ENCODE data around the gene EIF2S3. TPM values are rescaled to one million over a fixed set of nuclear protein-coding genes. Genes with fewer than 3 reads are reported as not detected.
A peak's percentile ranks its signal among the peaks of the same experiment; 100 is the strongest.

EIF2S3 gene
- total and polyA plus RNA-seq, 2 donors (not counting 1 experiment from before 2014, with no cell fraction given) = 125 to 272 TPM

GRCh38 chrX:24026432-24026831 lies 28.3 kb upstream of the EIF2S3 start:
- peak overlapping the region; percentile 76 for H3K4me2 ChIP-seq (replicated peaks; ENCODE audit: low read depth, low read length, poor library complexity, severe bottlenecking)
- DNase-seq (peak; percentile 26), ATAC-seq (ENCODE audit: low read depth) (no peak)
- H3K4me1 Mint-ChIP-seq = peaks cover 23% of the 10 kb centered on the region
- peaks cover under 1% of the 10 kb centered on the region for H4K20me1 ChIP-seq (ENCODE audit: control insufficient read depth, insufficient read depth, low read length, poor library complexity, severe bottlenecking)
- no peaks in the 10 kb centered on the region for H3K27me3 ChIP-seq (replicated peaks in 1 of 4; ENCODE audit: control extremely low read depth in 1 of 4, control insufficient read depth in 3 of 4, insufficient read depth in 4 of 4, low read length in 3 of 4)
- peak overlapping the region; percentile 54 to 73 (median 69) for H3K4me3 ChIP-seq (ENCODE audit: control extremely low read depth in 1 of 5, extremely low read depth in 1 of 5, insufficient read depth in 1 of 5, low read depth in 2 of 5, low read length in 4 of 5)
- no peaks in the 10 kb centered on the region for H3K36me3 ChIP-seq (replicated peaks in 1 of 2; ENCODE audit: control extremely low read depth in 1 of 2, control insufficient read depth in 1 of 2, extremely low read depth in 1 of 2, insufficient read depth in 2 of 2, low read length in 1 of 2)
- H3K27ac ChIP-seq (ENCODE audit: low read length in 2 of 2) = peak overlapping the region in 1 of 2 donors; percentile 93
- H3K79me2 ChIP-seq (ENCODE audit: control insufficient read depth, insufficient read depth, low read length) = peaks cover 27% of the 10 kb centered on the region
- H3K27ac Mint-ChIP-seq = peak overlapping the region; percentile 95
- ChIA-PET POLR2A (interaction anchor here (1.3 to 1.8 kb wide), 2 partner anchors 28 to 119 kb away, joined by 8 to 40 read pairs; partner anchors contain the start of genes APOO, CXorf58 and EIF2S3), CTCF (interaction anchor here (1.2 to 2.3 kb wide), 5 partner anchors 27 to 359 kb away, joined by 3 to 41 read pairs (median 4); partner anchors contain the start of genes APOO, CXorf58, EIF2S3 and PRDX4)
- peaks cover 0 to 3% (median 0%) of the 10 kb centered on the region in 3 donors for H3K9me3 ChIP-seq (ENCODE audit: control extremely low read depth in 1 of 3, control insufficient read depth in 2 of 3, insufficient read depth in 1 of 3, low read length in 2 of 3)
- no CpG with 5 or more reads among the region's 13 CpGs for WGBS (ENCODE audit: insufficient coverage)
- peaks cover 4 to 7% of the 10 kb centered on the region in 2 donors for H3K4me1 ChIP-seq (ENCODE audit: control insufficient read depth in 2 of 2, insufficient read depth in 2 of 2, low read length in 2 of 2)
- no peaks in the 10 kb centered on the region for H3K9me3 Mint-ChIP-seq (ENCODE audit: insufficient read depth)
- TF ChIP-seq EZH2 (IDR thresholded peaks at IDR 0.05; ENCODE audit: borderline replicate concordance, insufficient read depth, low read depth, low read length, poor library complexity, severe bottlenecking) (no peak), CTCF (IDR thresholded peaks at IDR 0.05) (no peak)
- peak overlapping the region; percentile 79 for H3K9ac ChIP-seq (ENCODE audit: low read length)
- peak overlapping the region; percentile 90 for H3K4me3 Mint-ChIP-seq
- intact Hi-C loops (cut with micrococcal nuclease) = loop anchor here (5.0 to 10.0 kb wide), 2 partner anchors 282 to 441 kb away; partner anchors contain the start of genes ACOT9 and PDK3
- no peaks in the 10 kb centered on the region for H3K27me3 Mint-ChIP-seq
- H2AFZ ChIP-seq (ENCODE audit: insufficient read depth, low read depth, low read length, poor library complexity, severe bottlenecking) = peak overlapping the region; percentile 74

GRCh38 chrX:24027086-24027485 lies 27.7 kb upstream of the EIF2S3 start, which contains the start of gene KLHL15:
KLHL15 (minus strand) TSS chrX:24027186; CDS start chrX:24006693, 20,493 bp downstream.
- peaks cover 4 to 6% of the 10 kb centered on the region in 2 donors for H3K4me1 ChIP-seq (ENCODE audit: control insufficient read depth in 2 of 2, insufficient read depth in 2 of 2, low read length in 2 of 2)
- H3K79me2 ChIP-seq (ENCODE audit: control insufficient read depth, insufficient read depth, low read length) = peaks cover 20% of the 10 kb centered on the region
- Mint-ChIP-seq H3K9me3 (ENCODE audit: insufficient read depth) (no peaks in the 10 kb centered on the region), H3K27ac (peak within 1 kb of the TSS; percentile 95), H3K4me3 (peak within 1 kb of the TSS; percentile 90), H3K4me1 (peaks cover 17% of the 10 kb centered on the region), H3K27me3 (no peaks in the 10 kb centered on the region)
- peak within 1 kb of the TSS; percentile 74 for H2AFZ ChIP-seq (ENCODE audit: insufficient read depth, low read depth, low read length, poor library complexity, severe bottlenecking)
- no peaks in the 10 kb centered on the region for H3K36me3 ChIP-seq (replicated peaks in 1 of 2; ENCODE audit: control extremely low read depth in 1 of 2, control insufficient read depth in 1 of 2, extremely low read depth in 1 of 2, insufficient read depth in 2 of 2, low read length in 1 of 2)
- H3K27me3 ChIP-seq (replicated peaks in 1 of 4; ENCODE audit: control extremely low read depth in 1 of 4, control insufficient read depth in 3 of 4, insufficient read depth in 4 of 4, low read length in 3 of 4) = no peaks in the 10 kb centered on the region
- ChIA-PET POLR2A (no interaction called here), CTCF (interaction anchor here (1.8 to 2.3 kb wide), 3 partner anchors 27 to 360 kb away, joined by 4 to 41 read pairs (median 6); partner anchors contain the start of genes APOO, CXorf58, EIF2S3 and PRDX4)
- intact Hi-C loops (cut with micrococcal nuclease) = loop anchor here (5.0 to 10.0 kb wide), 2 partner anchors 282 to 440 kb away; partner anchors contain the start of genes ACOT9 and PDK3
- TF ChIP-seq EZH2 (IDR thresholded peaks at IDR 0.05; ENCODE audit: borderline replicate concordance, insufficient read depth, low read depth, low read length, poor library complexity, severe bottlenecking) (no peak), CTCF (IDR thresholded peaks at IDR 0.05) (no peak)
- WGBS (ENCODE audit: insufficient coverage) = 75% methylated on average over 2 of the region's 7 CpGs
- no peak for ATAC-seq (ENCODE audit: low read depth)
- peaks cover 0 to 3% (median 0%) of the 10 kb centered on the region in 3 donors for H3K9me3 ChIP-seq (ENCODE audit: control extremely low read depth in 1 of 3, control insufficient read depth in 2 of 3, insufficient read depth in 1 of 3, low read length in 2 of 3)
- H4K20me1 ChIP-seq (ENCODE audit: control insufficient read depth, insufficient read depth, low read length, poor library complexity, severe bottlenecking) = no peaks in the 10 kb centered on the region
- H3K4me3 ChIP-seq (ENCODE audit: control extremely low read depth in 1 of 5, extremely low read depth in 1 of 5, insufficient read depth in 1 of 5, low read depth in 2 of 5, low read length in 4 of 5) = peak within 1 kb of the TSS; percentile 54 to 73 (median 69)
- H3K27ac ChIP-seq (ENCODE audit: low read length in 2 of 2) = peak within 1 kb of the TSS; percentile 77 to 93
- DNase-seq = no peak
- H3K4me2 ChIP-seq (replicated peaks; ENCODE audit: low read depth, low read length, poor library complexity, severe bottlenecking) = peak within 1 kb of the TSS; percentile 76
- peak within 1 kb of the TSS; percentile 79 for H3K9ac ChIP-seq (ENCODE audit: low read length)

Measured in B cell (primary cell).